HepG2 (cell line): Measurements from ENCODE around the gene ITIH6.

Source experiments
- GABPA ChIP-seq, 2 experiments: IDR thresholded peaks; 2 replicates each; pipeline ENCODE4 v1.6.1; 2011 to 2016; ENCODE audit warnings: low read depth in 2 of 2, low read length in 1 of 2, missing biosample characterization in 1 of 2, missing genetic modification characterization in 1 of 2
- GATAD2A ChIP-seq: IDR thresholded peaks from 2 replicates; pipeline ENCODE4 v1.6.1; 2016
- MAFG ChIP-seq: sonication (generic); formaldehyde crosslinking; IDR thresholded peaks from 2 replicates; pipeline ENCODE4 v1.5.1; 2020; ENCODE audit warnings: mild to moderate bottlenecking, missing genetic modification reagents
- MXI1 ChIP-seq: IDR thresholded peaks from 3 replicates; pipeline ENCODE4 v1.6.1; 2012; ENCODE audit warnings: low read depth, low read length, inconsistent platforms, borderline replicate concordance
- REL ChIP-seq: sonication (generic); formaldehyde crosslinking; conservative IDR thresholded peaks from 2 replicates; pipeline ENCODE4 v1.8.0; 2022; ENCODE audit warnings: mild to moderate bottlenecking, missing genetic modification reagents, moderate library complexity
- SSRP1 ChIP-seq: IDR thresholded peaks from 2 replicates; pipeline ENCODE4 v1.6.1; 2016; ENCODE audit warnings: control low read depth
- ZFP36 ChIP-seq: fragments of 150-350 bp; IDR thresholded peaks from 2 replicates; pipeline ENCODE4 v1.6.1; 2018; ENCODE audit warnings: borderline replicate concordance, low read length, low read depth; ENCODE audit not compliant: partially characterized antibody
- ZNF10 ChIP-seq: sonication (generic); formaldehyde crosslinking; IDR thresholded peaks from 2 replicates; pipeline ENCODE4 v1.4.0; 2020; ENCODE audit warnings: mild to moderate bottlenecking, low read depth, missing genetic modification reagents, borderline replicate concordance
- TF ChIP-seq, protein P1 (sequence below): sonication (generic); formaldehyde crosslinking; IDR thresholded peaks from 2 replicates; pipeline ENCODE4 v1.5.0; 2020; ENCODE audit warnings: mild to moderate bottlenecking, missing genetic modification reagents
- TF ChIP-seq, protein P2 (sequence below): sonication (generic); formaldehyde crosslinking; IDR thresholded peaks from 2 replicates; pipeline ENCODE4 v1.8.0; 2022; ENCODE audit warnings: missing genetic modification reagents, mild to moderate bottlenecking, moderate library complexity, borderline replicate concordance
- TF ChIP-seq, protein P3 (sequence below): sonication (generic); formaldehyde crosslinking; IDR thresholded peaks from 2 replicates; pipeline ENCODE4 v1.4.0; 2020; ENCODE audit warnings: missing genetic modification reagents, low read depth, mild to moderate bottlenecking, borderline replicate concordance
- TF ChIP-seq, protein P4 (sequence below): IDR thresholded peaks from 2 replicates; pipeline ENCODE4 v1.6.1; 2012; ENCODE audit warnings: low read length, improper control_type of control experiment

DNA sequence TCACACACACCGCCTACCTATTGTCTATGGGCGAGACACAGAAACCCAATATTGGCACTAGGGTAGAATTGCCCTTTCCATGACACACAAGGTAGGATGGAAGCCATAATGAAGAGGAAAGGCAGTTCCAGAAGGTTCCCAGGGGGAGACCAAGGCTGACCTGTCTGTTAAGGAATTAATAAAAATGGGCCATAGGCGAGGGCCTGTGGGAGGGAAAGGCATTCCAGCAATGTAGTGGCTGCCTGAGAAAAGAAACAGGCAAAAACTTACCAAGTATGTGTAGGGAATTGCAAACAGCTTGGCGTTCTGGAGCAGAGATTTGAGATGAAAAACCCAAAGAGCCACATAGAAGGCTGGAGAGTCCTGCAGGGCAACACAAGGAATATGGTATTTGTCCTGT, 28.5 kb upstream of the ITIH6 start:
- TF ChIP-seq, protein P1, sequence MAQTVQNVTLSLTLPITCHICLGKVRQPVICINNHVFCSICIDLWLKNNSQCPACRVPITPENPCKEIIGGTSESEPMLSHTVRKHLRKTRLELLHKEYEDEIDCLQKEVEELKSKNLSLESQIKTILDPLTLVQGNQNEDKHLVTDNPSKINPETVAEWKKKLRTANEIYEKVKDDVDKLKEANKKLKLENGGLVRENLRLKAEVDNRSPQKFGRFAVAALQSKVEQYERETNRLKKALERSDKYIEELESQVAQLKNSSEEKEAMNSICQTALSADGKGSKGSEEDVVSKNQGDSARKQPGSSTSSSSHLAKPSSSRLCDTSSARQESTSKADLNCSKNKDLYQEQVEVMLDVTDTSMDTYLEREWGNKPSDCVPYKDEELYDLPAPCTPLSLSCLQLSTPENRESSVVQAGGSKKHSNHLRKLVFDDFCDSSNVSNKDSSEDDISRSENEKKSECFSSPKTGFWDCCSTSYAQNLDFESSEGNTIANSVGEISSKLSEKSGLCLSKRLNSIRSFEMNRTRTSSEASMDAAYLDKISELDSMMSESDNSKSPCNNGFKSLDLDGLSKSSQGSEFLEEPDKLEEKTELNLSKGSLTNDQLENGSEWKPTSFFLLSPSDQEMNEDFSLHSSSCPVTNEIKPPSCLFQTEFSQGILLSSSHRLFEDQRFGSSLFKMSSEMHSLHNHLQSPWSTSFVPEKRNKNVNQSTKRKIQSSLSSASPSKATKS = no peak
- TF ChIP-seq MXI1 (no peak), ZFP36 (no peak), SSRP1 (CRISPR knock-in tag) (no peak), ZNF10 (no peak), MAFG (CRISPR knock-in tag) (no peak), GATAD2A (CRISPR knock-in tag) (no peak), REL (no peak), GABPA (IDR thresholded peaks at IDR 0.05; ENCODE audit: low read depth, low read length) (no peak), GABPA (CRISPR knock-in tag; IDR thresholded peaks at IDR 0.05; ENCODE audit: low read depth) (no peak)
- TF ChIP-seq, protein P2, sequence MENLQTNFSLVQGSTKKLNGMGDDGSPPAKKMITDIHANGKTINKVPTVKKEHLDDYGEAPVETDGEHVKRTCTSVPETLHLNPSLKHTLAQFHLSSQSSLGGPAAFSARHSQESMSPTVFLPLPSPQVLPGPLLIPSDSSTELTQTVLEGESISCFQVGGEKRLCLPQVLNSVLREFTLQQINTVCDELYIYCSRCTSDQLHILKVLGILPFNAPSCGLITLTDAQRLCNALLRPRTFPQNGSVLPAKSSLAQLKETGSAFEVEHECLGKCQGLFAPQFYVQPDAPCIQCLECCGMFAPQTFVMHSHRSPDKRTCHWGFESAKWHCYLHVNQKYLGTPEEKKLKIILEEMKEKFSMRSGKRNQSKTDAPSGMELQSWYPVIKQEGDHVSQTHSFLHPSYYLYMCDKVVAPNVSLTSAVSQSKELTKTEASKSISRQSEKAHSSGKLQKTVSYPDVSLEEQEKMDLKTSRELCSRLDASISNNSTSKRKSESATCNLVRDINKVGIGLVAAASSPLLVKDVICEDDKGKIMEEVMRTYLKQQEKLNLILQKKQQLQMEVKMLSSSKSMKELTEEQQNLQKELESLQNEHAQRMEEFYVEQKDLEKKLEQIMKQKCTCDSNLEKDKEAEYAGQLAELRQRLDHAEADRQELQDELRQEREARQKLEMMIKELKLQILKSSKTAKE = no peak
- TF ChIP-seq, protein P3, sequence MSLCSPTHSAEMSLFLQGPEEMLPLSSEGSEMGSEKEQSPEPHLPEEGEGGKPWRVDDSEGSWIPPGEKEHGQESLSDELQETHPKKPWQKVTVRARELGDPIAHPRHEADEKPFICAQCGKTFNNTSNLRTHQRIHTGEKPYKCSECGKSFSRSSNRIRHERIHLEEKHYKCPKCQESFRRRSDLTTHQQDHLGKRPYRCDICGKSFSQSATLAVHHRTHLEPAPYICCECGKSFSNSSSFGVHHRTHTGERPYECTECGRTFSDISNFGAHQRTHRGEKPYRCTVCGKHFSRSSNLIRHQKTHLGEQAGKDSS (CRISPR knock-in tag) = no peak
- TF ChIP-seq, protein P4, sequence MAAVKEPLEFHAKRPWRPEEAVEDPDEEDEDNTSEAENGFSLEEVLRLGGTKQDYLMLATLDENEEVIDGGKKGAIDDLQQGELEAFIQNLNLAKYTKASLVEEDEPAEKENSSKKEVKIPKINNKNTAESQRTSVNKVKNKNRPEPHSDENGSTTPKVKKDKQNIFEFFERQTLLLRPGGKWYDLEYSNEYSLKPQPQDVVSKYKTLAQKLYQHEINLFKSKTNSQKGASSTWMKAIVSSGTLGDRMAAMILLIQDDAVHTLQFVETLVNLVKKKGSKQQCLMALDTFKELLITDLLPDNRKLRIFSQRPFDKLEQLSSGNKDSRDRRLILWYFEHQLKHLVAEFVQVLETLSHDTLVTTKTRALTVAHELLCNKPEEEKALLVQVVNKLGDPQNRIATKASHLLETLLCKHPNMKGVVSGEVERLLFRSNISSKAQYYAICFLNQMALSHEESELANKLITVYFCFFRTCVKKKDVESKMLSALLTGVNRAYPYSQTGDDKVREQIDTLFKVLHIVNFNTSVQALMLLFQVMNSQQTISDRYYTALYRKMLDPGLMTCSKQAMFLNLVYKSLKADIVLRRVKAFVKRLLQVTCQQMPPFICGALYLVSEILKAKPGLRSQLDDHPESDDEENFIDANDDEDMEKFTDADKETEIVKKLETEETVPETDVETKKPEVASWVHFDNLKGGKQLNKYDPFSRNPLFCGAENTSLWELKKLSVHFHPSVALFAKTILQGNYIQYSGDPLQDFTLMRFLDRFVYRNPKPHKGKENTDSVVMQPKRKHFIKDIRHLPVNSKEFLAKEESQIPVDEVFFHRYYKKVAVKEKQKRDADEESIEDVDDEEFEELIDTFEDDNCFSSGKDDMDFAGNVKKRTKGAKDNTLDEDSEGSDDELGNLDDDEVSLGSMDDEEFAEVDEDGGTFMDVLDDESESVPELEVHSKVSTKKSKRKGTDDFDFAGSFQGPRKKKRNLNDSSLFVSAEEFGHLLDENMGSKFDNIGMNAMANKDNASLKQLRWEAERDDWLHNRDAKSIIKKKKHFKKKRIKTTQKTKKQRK = no peak
